NCI-H82 (cell line): ENCODE measurements around the gene TANGO6.
"Not testable (repeated sequence)": the region's sequence is repeated elsewhere in the genome, so short reads cannot be mapped to it uniquely, and the experiment has no call there.

ENCODE experiments used
- DNase-seq: peaks from one replicate; lab custom pipeline; 2025; lab: John Stamatoyannopoulos, UW

Gene TANGO6

GRCh38 chr16:69012906-69013305 lies 169.6 kb downstream of the TANGO6 start:
- no peak for DNase-seq

GRCh38 chr16:69013991-69014390 lies 170.7 kb downstream of the TANGO6 start:
- no peak for DNase-seq

- no peak for DNase-seq
These were observed 171.5 kb downstream of the TANGO6 start for GRCh38 chr16:69014811-69015210.

- DNase-seq = no peak
These were observed 173.9 kb downstream of the TANGO6 start for GRCh38 chr16:69017036-69017783.

GRCh38 chr16:69019811-69020210 lies 176.5 kb downstream of the TANGO6 start:
- DNase-seq = no peak

GRCh38 chr16:69029121-69029520 lies 185.8 kb downstream of the TANGO6 start:
- DNase-seq = no peak

- DNase-seq = no peak
These were observed 188.6 kb downstream of the TANGO6 start for GRCh38 chr16:69031877-69032301.

- no peak for DNase-seq
These were observed 190.0 kb downstream of the TANGO6 start for GRCh38 chr16:69033151-69033949.

- DNase-seq = no peak
These were observed 192.0 kb downstream of the TANGO6 start for GRCh38 chr16:69035375-69035774.

GRCh38 chr16:69036399-69037091 lies 193.2 kb downstream of the TANGO6 start:
- no peak for DNase-seq

- no peak for DNase-seq
These were observed 194.2 kb downstream of the TANGO6 start for GRCh38 chr16:69037373-69038160.

GRCh38 chr16:69039333-69039941 lies 196.1 kb downstream of the TANGO6 start:
- no peak for DNase-seq

GRCh38 chr16:69040144-69040909 lies 197.0 kb downstream of the TANGO6 start:
- DNase-seq = peak; percentile 34

- DNase-seq = peak; percentile 55
These were observed 205.2 kb downstream of the TANGO6 start for GRCh38 chr16:69048328-69049120.

GRCh38 chr16:69049146-69049545 lies 205.8 kb downstream of the TANGO6 start:
- DNase-seq = no peak

- no peak for DNase-seq
These were observed 206.5 kb downstream of the TANGO6 start for GRCh38 chr16:69049603-69050375.

GRCh38 chr16:69051517-69051830 lies 208.1 kb downstream of the TANGO6 start:
- not testable (repeated sequence) for DNase-seq

- no peak for DNase-seq
These were observed 211.7 kb downstream of the TANGO6 start for GRCh38 chr16:69055008-69055407.

GRCh38 chr16:69055980-69056379 lies 212.6 kb downstream of the TANGO6 start:
- DNase-seq = no peak
